GM12878 (cell line): ENCODE measurements around the gene TSPYL4. TPM values are rescaled to one million over a fixed set of nuclear protein-coding genes. Genes with fewer than 3 reads are reported as not detected.

Source experiments
- ATAC-seq: fragments of 200-7000 bp; cut with Tn5 transposase; 3 replicates; pipeline ENCODE4 v1.9.1; 2020; ENCODE audit warnings: mild to moderate bottlenecking, moderate library complexity
- BruUV-seq: library from RNA; stranded (reverse); fragments of 400-500 nt; replicated peaks from 2 replicates; lab custom pipeline; 2021; lab: Mats Ljungman, UMichigan
- CTCF ChIA-PET: fragments of 300-600 bp; sonication (Branson Sonifier 250); formaldehyde crosslinking; extraction: SDS; loops from one replicate; lab custom pipeline; 2021; ENCODE audit warnings: inconsistent platforms; lab: Yijun Ruan, JAX
- POLR2A ChIA-PET: fragments of 350-600 bp; formaldehyde crosslinking; extraction: SDS; loops from one replicate; lab custom pipeline; 2021; ENCODE audit warnings: inconsistent platforms; lab: Charles Lee
- RAD21 ChIA-PET: fragments of 300-600 bp; sonication (Branson Sonifier 250); formaldehyde crosslinking; loops from one replicate; lab custom pipeline; 2023; ENCODE audit warnings: antibody characterized with exemption; ENCODE audit not compliant: unreplicated experiment; lab: Charles Lee
- SMC1A ChIA-PET: fragments of 300-600 bp; sonication (Branson Sonifier 250); formaldehyde crosslinking; loops from one replicate; lab custom pipeline; 2023; ENCODE audit not compliant: unreplicated experiment, uncharacterized antibody; lab: Charles Lee
- DNase-seq: peaks from one replicate; pipeline ENCODE4 v3.0.0-alpha.2; 2011; ENCODE audit warnings: low read depth, low spot score
- FAIRE-seq: peaks from 3 replicates; lab custom pipeline; 2011; peaks lifted over from hg19 to GRCh38; lab: Jason Lieb, UNC
- H2AFZ ChIP-seq: 2 replicates; pipeline ENCODE4 v1.6.0; 2011; ENCODE audit warnings: low read depth, low read length, control low read depth; ENCODE audit not compliant: control insufficient read depth
- H3K27ac ChIP-seq: 2 replicates; pipeline ENCODE4 v1.5.1; 2011; ENCODE audit warnings: control low read depth; ENCODE audit not compliant: control insufficient read depth, insufficient read depth
- H3K27me3 ChIP-seq, 2 experiments: replicated peaks in 1 of 2; 2 replicates each; pipeline versions ENCODE4 v1.6.0 to v1.6.1; 2011; ENCODE audit warnings: low read length in 1 of 2; ENCODE audit not compliant: control insufficient read depth in 2 of 2, insufficient read depth in 2 of 2
- H3K36me3 ChIP-seq, 2 experiments: 2 replicates each; pipeline ENCODE4 v1.5.1; 2011; ENCODE audit warnings: low read length in 1 of 2; ENCODE audit not compliant: control insufficient read depth in 2 of 2, insufficient read depth in 2 of 2
- H3K4me1 ChIP-seq: 2 replicates; pipeline ENCODE4 v1.6.1; 2011; ENCODE audit warnings: mild to moderate bottlenecking, low read length, moderate library complexity, mixed read lengths; ENCODE audit not compliant: control insufficient read depth, insufficient read depth
- H3K4me2 ChIP-seq: 2 replicates; pipeline ENCODE4 v1.6.0; 2011; ENCODE audit warnings: control low read depth; ENCODE audit not compliant: control insufficient read depth, insufficient read depth
- H3K4me3 ChIP-seq: fragments of 200-600 bp; sonication (generic); 2 replicates; pipeline ENCODE4 v1.5.1; 2016
- H3K79me2 ChIP-seq: 2 replicates; pipeline ENCODE4 v1.6.0; 2011; ENCODE audit warnings: low read length; ENCODE audit not compliant: control insufficient read depth, insufficient read depth
- H3K9ac ChIP-seq: 2 replicates; pipeline ENCODE4 v1.8.0; 2011; ENCODE audit warnings: low read length, control low read depth, mixed read lengths; ENCODE audit not compliant: control insufficient read depth, insufficient read depth
- H3K9me3 ChIP-seq: replicated peaks from 3 replicates; pipeline ENCODE4 v1.5.1; 2011; ENCODE audit warnings: mild to moderate bottlenecking, low read length; ENCODE audit not compliant: control insufficient read depth, insufficient read depth
- H4K20me1 ChIP-seq: 2 replicates; pipeline ENCODE4 v1.6.0; 2011; ENCODE audit not compliant: control insufficient read depth, insufficient read depth
- ASH2L ChIP-seq: fragments of 300-600, 200-600 bp; sonication (generic); IDR thresholded peaks from 2 replicates; pipeline ENCODE4 v1.6.1; 2017; ENCODE audit warnings: low read depth, mild to moderate bottlenecking, borderline replicate concordance
- CBX3 ChIP-seq: fragments of 200-600 bp; sonication (generic); IDR thresholded peaks from 2 replicates; pipeline ENCODE4 v1.6.1; 2016; ENCODE audit warnings: low read depth, borderline replicate concordance
- CEBPB ChIP-seq, 2 experiments: fragments of 150-350 bp in 1 of 2; IDR thresholded peaks; 2 replicates each; pipeline ENCODE4 v1.6.1; 2012 to 2014; ENCODE audit warnings: low read depth in 2 of 2, low read length in 2 of 2, borderline replicate concordance in 1 of 2, inconsistent platforms in 1 of 2
- DPF2 ChIP-seq: fragments of 450-650 bp; IDR thresholded peaks from 2 replicates; pipeline ENCODE4 v1.6.1; 2017; ENCODE audit warnings: mild to moderate bottlenecking
- ELK1 ChIP-seq: IDR thresholded peaks from 2 replicates; pipeline ENCODE4 v1.6.1; 2012; ENCODE audit warnings: low read depth, low read length, improper control_type of control experiment
- MEF2A ChIP-seq: IDR thresholded peaks from 2 replicates; pipeline ENCODE4 v1.6.1; 2011; ENCODE audit warnings: low read depth, mild to moderate bottlenecking, low read length, moderate library complexity; ENCODE audit not compliant: insufficient read depth
- NBN ChIP-seq: fragments of 450-650 bp; IDR thresholded peaks from 2 replicates; pipeline ENCODE4 v1.6.1; 2016
- POLR2AphosphoS5 ChIP-seq: IDR thresholded peaks from 2 replicates; pipeline ENCODE4 v1.6.1; 2011; ENCODE audit warnings: mild to moderate bottlenecking, low read length, inconsistent platforms
- SIX5 ChIP-seq: IDR thresholded peaks from 2 replicates; pipeline ENCODE4 v1.6.1; 2011; ENCODE audit warnings: mild to moderate bottlenecking, low read depth, low read length, moderate library complexity; ENCODE audit not compliant: severe bottlenecking
- SMARCA5 ChIP-seq: fragments of 450-650 bp; IDR thresholded peaks from 2 replicates; pipeline ENCODE4 v1.6.1; 2017; ENCODE audit warnings: mild to moderate bottlenecking
- SP1 ChIP-seq: IDR thresholded peaks from one replicate; pipeline ENCODE4 v1.6.1; 2011; ENCODE audit warnings: low read depth, low read length
- SREBF2 ChIP-seq: IDR thresholded peaks from 2 replicates; pipeline ENCODE4 v1.6.1; 2012; ENCODE audit warnings: mild to moderate bottlenecking, low read length
- WGBS: methylation state at CpG from one replicate; pipeline ENCODE4 v1.1.6; 2016; ENCODE audit warnings: low lambda C conversion rate; ENCODE audit not compliant: insufficient replicate concordance, insufficient coverage; ENCODE audit errors: missing lambda C conversion rate; 5-methylcytosine and 5-hydroxymethylcytosine counted together
- in situ Hi-C: fragments of 300-500 bp; cut with MboI; formaldehyde crosslinking; loops from 9 replicates; pipeline ENCODE4 v1.14.3; 2018; ENCODE audit warnings: mixed read lengths
- intact Hi-C: fragments of 100-400 bp; cut with micrococcal nuclease; formaldehyde crosslinking; loops from one replicate; pipeline ENCODE4 v1.14.2; 2022; ENCODE audit not compliant: unreplicated experiment
- polyA plus RNA-seq, 11 experiments: library from polyadenylated mRNA; depleted of rRNA in 4 of 11; unstranded in 6 of 11; stranded (reverse) in 5 of 11; fragments of >200 nt; fragmentation: Nextera tagmentation in 4 of 11; fragmentation: Illumina TruSeq in 1 of 11; extraction: Ambion mirVana in 4 of 11; extraction: Trizol in 1 of 11; gene quantifications; 1 replicate in 1 of 11; 2 replicates in 10 of 11; pipeline versions ENCODE4 v1.2.1 to v1.2.3, GENCODE V29; 2011 to 2016; ENCODE audit warnings: inconsistent platforms in 2 of 11, missing spikeins in 2 of 11, low read depth in 1 of 11
- total RNA-seq, 4 experiments: library from RNA; depleted of rRNA in 3 of 4; stranded (reverse); fragments of >200 nt in 3 of 4; fragmentation: Illumina TruSeq in 1 of 4; extraction: Trizol in 1 of 4; gene quantifications; 2 replicates each; pipeline versions ENCODE4 v1.2.1 to v1.2.3, GENCODE V29; 2013 to 2021
- TF ChIP-seq, protein P1 (sequence below): fragments of 450-650 bp; IDR thresholded peaks from 2 replicates; pipeline ENCODE4 v1.6.1; 2017; ENCODE audit warnings: mild to moderate bottlenecking

Gene TSPYL4
- total and polyA plus RNA-seq, 10 of the 15 experiments (the other 5 are each of a cell fraction or from before 2014, with no cell fraction given), result 1.5 to 27.6 (median 20.0) TPM

DNA sequence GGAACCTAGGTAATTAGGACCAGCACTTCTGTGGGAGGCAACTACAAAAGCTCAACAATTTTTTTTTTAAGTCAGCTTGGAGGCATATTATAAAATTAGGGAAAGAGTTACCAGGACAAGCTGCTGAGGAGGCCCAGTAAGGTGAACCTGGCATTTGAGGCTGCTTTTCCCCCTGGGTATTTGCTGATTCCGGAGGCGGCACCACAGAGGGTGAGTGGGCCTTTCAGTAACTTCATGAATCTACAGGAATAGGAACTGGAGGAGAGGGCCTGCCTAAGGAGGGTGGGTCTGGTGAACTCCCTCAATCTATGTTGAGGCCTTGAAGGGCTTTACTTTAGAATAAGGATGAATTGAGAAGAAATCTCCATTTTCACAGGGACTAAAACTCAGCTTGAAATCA is 14.6 kb downstream of the TSPYL4 start:
- no peaks in the 10 kb centered on the region for H3K27me3 ChIP-seq
- H3K4me3 ChIP-seq, result no peak overlapping the region
- H3K9me3 ChIP-seq, result no peaks in the 10 kb centered on the region
- 100% methylated on average over 2 of the region's 2 CpGs for WGBS
- H3K36me3 ChIP-seq, result peaks cover 2 to 11% of the 10 kb centered on the region in 2 experiments; a peak in 2 of 4 replicates
- no peak for TF ChIP-seq MEF2A
- no peak for TF ChIP-seq SP1
- TF ChIP-seq POLR2AphosphoS5, result no peak
- no peak for TF ChIP-seq SREBF2
- H3K27ac ChIP-seq, result no peak overlapping the region
- H3K79me2 ChIP-seq, result no peaks in the 10 kb centered on the region
- no peak for ATAC-seq
- no peak overlapping the region for H3K9ac ChIP-seq
- no peak overlapping the region for H3K4me2 ChIP-seq
- no TSS peak for BruUV-seq
- no peaks in the 10 kb centered on the region for H4K20me1 ChIP-seq
- no peak overlapping the region for H2AFZ ChIP-seq
- no peak for FAIRE-seq
- no peak for DNase-seq
- POLR2A ChIA-PET, result no interaction called here
- SMC1A ChIA-PET, result no interaction called here
- H3K4me1 ChIP-seq, result no peaks in the 10 kb centered on the region
- in situ Hi-C loops (no loop called here), intact Hi-C loops (no loop called here)
- CTCF ChIA-PET, result no interaction called here
- RAD21 ChIA-PET, result no interaction called here

GRCh38 chr6:116238083-116238482 is 15.8 kb downstream of the TSPYL4 start:
- no peak for FAIRE-seq
- TF ChIP-seq ASH2L, result no peak
- no peak for TF ChIP-seq ELK1
- TF ChIP-seq, protein P1, sequence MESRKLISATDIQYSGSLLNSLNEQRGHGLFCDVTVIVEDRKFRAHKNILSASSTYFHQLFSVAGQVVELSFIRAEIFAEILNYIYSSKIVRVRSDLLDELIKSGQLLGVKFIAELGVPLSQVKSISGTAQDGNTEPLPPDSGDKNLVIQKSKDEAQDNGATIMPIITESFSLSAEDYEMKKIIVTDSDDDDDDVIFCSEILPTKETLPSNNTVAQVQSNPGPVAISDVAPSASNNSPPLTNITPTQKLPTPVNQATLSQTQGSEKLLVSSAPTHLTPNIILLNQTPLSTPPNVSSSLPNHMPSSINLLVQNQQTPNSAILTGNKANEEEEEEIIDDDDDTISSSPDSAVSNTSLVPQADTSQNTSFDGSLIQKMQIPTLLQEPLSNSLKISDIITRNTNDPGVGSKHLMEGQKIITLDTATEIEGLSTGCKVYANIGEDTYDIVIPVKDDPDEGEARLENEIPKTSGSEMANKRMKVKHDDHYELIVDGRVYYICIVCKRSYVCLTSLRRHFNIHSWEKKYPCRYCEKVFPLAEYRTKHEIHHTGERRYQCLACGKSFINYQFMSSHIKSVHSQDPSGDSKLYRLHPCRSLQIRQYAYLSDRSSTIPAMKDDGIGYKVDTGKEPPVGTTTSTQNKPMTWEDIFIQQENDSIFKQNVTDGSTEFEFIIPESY, result no peak
- no peak for TF ChIP-seq SIX5
- no peak for TF ChIP-seq DPF2
- no peak for TF ChIP-seq CEBPB (IDR thresholded peaks at IDR 0.05; ENCODE audit: borderline replicate concordance in 1 of 2, low read depth in 2 of 2, low read length in 2 of 2)
- no peak for TF ChIP-seq CBX3
- no peak for TF ChIP-seq SREBF2
- no peak for TF ChIP-seq SMARCA5
- TF ChIP-seq NBN, result no peak

More at GRCh38 chr6:116238083-116238482, 15.8 kb downstream of the TSPYL4 start:
- Histone ChIP-seq H3K4me2 (no peak overlapping the region), H2AFZ (no peak overlapping the region), H3K27ac (no peak overlapping the region), H3K27me3 (no peaks in the 10 kb centered on the region), H3K4me1 (no peaks in the 10 kb centered on the region), H3K4me3 (no peak overlapping the region), H3K9me3 (no peaks in the 10 kb centered on the region), H3K36me3 (peaks cover 2 to 11% of the 10 kb centered on the region in 2 experiments; a peak in 2 of 4 replicates), H4K20me1 (no peaks in the 10 kb centered on the region), H3K9ac (no peak overlapping the region), H3K79me2 (no peaks in the 10 kb centered on the region)
- in situ Hi-C loops, result no loop called here
- POLR2A ChIA-PET, result no interaction called here
- RAD21 ChIA-PET, result no interaction called here
- ATAC-seq (no peak), DNase-seq (no peak)
- CTCF ChIA-PET, result interaction anchor here (1.4 kb wide), 1 partner anchor 20 kb away, joined by 5 read pairs; no protein-coding TSS in a partner anchor
- intact Hi-C loops, result no loop called here
- no TSS peak for BruUV-seq
- SMC1A ChIA-PET, result interaction anchor here (1.2 kb wide), 1 partner anchor 332 kb away, joined by 3 read pairs; no protein-coding TSS in a partner anchor
- WGBS, result 88% methylated on average over 2 of the region's 2 CpGs
